Tibial nerve (tissue), 4 donors: ENCODE results near the gene CASP3. TPM values are rescaled to one million over a fixed set of nuclear protein-coding genes. Genes with fewer than 3 reads are reported as not detected.

ENCODE experiments used
- DNase-seq, 2 donors: peaks; one replicate each; pipeline ENCODE4 v3.0.0-alpha.2; 2019; ENCODE audit warnings: low spot score in 2 of 2
- H3K27ac ChIP-seq, 4 donors: fragments of 200-600 bp; sonication (generic) in 3 of 4; one replicate each; pipeline ENCODE4 v1.5.1; 2017 to 2019; ENCODE audit warnings: mild to moderate bottlenecking in 1 of 4
- H3K27me3 ChIP-seq, 2 donors: fragments of 200-600 bp; sonication (generic) in 1 of 2; one replicate each; pipeline versions ENCODE4 v1.5.1 to v1.6.0; 2017 to 2019
- H3K36me3 ChIP-seq, 3 donors: fragments of 200-600 bp; sonication (generic); one replicate each; pipeline ENCODE4 v1.5.1; 2018 to 2019
- H3K4me1 ChIP-seq, 4 donors: fragments of 200-600 bp; sonication (generic) in 3 of 4; one replicate each; pipeline ENCODE4 v1.5.1; 2017 to 2019
- H3K4me3 ChIP-seq, 4 donors: fragments of 200-600 bp; sonication (generic) in 3 of 4; one replicate each; pipeline ENCODE4 v1.5.1; 2017 to 2019; ENCODE audit warnings: mild to moderate bottlenecking in 1 of 4, moderate library complexity in 1 of 4
- H3K9me3 ChIP-seq, 4 donors: fragments of 200-600 bp; sonication (generic) in 3 of 4; one replicate each; pipeline ENCODE4 v1.5.1; 2017 to 2019
- EP300 ChIP-seq, 2 donors: sonication (generic); formaldehyde crosslinking; IDR thresholded peaks; one replicate each; pipeline ENCODE4 v1.6.1; 2017; ENCODE audit warnings: antibody characterized with exemption in 2 of 2, mild to moderate bottlenecking in 1 of 2
- POLR2A ChIP-seq, 2 donors: fragments of 450-650 bp; IDR thresholded peaks; one replicate each; pipeline ENCODE4 v1.6.1; 2017; ENCODE audit warnings: antibody characterized with exemption in 2 of 2, mild to moderate bottlenecking in 2 of 2, moderate library complexity in 2 of 2
- WGBS, 2 donors: methylation state at CpG; one replicate each; pipeline ENCODE4 v1.1.5; 2018; 5-methylcytosine and 5-hydroxymethylcytosine counted together
- total RNA-seq, 4 donors: library from RNA; depleted of rRNA; stranded (reverse); fragments of >200 nt; gene quantifications; one replicate each; pipeline ENCODE4 v1.1.0, GENCODE V29; 2016
- TF ChIP-seq, protein P1 (sequence below), 5 experiments: fragments of 200-600 bp in 3 of 5; fragments of 450-650 bp in 2 of 5; sonication (generic) in 3 of 5; IDR thresholded peaks; one replicate each; pipeline ENCODE4 v1.5.1; 2016 to 2019; ENCODE audit warnings: antibody characterized with exemption in 5 of 5, mild to moderate bottlenecking in 3 of 5, moderate library complexity in 2 of 5

CASP3 gene
- total RNA-seq, 4 donors from 2014 or later: 7.6 to 17.7 (median 9.7) TPM

DNA sequence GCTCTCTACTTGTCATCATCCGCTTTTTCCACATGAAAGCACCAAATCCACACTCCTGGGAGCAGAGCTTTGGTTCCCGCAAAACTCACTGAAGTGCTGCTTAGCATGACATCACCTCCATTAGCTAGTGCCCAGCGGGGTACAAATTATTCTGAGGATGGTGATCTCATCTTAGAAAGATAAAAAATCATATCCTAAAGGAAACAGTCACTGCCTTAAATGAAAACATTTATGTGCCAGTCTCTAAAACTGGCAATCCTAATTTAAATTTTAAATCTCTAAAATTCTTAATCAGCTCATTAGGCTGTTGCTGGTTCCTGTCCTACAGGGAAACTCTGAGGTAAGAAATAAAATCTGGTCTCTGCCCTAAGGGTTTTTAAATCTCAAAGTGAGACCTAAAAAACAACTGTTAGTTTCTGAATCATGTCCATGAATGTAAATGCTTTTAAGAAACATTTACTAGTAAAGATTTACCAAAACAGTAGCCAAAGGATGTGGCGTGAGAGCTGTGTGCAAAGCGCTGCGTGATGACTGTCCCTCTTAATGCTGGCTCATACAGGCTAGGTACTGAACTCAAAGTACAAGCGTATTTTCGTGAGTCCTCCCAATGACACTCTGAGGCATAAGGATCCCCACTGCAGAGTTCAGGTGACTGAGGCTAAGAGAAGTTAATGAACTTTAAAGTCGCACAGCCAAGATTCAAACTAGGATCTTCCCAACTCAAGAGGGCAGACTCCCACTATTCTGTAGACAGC lies 4.5 kb downstream of the CASP3 start:
- Histone ChIP-seq H3K27me3 (no peaks in the 10 kb centered on the region), H3K9me3 (no peaks in the 10 kb centered on the region), H3K4me3 (no peak overlapping the region), H3K27ac (no peak overlapping the region), H3K4me1 (peaks cover 0 to 41% (median 25%) of the 10 kb centered on the region in 4 donors), H3K36me3 (peaks cover 0 to 10% (median 0%) of the 10 kb centered on the region in 3 donors)
- no peak for TF ChIP-seq POLR2A (IDR thresholded peaks at IDR 0.05)
- TF ChIP-seq EP300 (IDR thresholded peaks at IDR 0.05): no peak
- TF ChIP-seq, protein P1, sequence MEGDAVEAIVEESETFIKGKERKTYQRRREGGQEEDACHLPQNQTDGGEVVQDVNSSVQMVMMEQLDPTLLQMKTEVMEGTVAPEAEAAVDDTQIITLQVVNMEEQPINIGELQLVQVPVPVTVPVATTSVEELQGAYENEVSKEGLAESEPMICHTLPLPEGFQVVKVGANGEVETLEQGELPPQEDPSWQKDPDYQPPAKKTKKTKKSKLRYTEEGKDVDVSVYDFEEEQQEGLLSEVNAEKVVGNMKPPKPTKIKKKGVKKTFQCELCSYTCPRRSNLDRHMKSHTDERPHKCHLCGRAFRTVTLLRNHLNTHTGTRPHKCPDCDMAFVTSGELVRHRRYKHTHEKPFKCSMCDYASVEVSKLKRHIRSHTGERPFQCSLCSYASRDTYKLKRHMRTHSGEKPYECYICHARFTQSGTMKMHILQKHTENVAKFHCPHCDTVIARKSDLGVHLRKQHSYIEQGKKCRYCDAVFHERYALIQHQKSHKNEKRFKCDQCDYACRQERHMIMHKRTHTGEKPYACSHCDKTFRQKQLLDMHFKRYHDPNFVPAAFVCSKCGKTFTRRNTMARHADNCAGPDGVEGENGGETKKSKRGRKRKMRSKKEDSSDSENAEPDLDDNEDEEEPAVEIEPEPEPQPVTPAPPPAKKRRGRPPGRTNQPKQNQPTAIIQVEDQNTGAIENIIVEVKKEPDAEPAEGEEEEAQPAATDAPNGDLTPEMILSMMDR (IDR thresholded peaks at IDR 0.05): no peak
- 88 to 94% methylated on average over 9 of the region's 9 CpGs for WGBS, 2 donors
- DNase-seq: no peak

DNA sequence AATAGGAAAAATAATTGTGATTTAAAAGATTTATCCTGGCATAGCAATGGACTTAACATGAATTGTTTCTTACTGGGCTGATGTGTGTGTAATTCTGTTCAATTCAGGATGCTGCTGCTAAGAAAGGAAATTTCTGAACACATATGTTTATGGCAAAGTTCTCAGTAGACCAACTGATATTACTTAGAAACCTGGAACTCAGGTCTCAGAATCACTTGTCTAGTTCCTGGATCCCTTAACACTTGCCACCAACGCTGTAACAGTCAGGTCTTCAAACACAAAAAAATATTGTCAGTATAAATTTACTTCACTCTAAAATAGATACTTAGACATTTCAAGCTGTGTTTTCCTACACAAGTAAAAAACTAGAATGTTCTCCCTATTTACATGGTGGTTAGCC lies 5.5 kb downstream of the CASP3 start:
- H3K27me3 ChIP-seq: no peaks in the 10 kb centered on the region
- peaks cover 0 to 18% (median 0%) of the 10 kb centered on the region in 3 donors for H3K36me3 ChIP-seq
- H3K9me3 ChIP-seq: no peaks in the 10 kb centered on the region
- H3K4me3 ChIP-seq: no peak overlapping the region
- peaks cover 0 to 41% (median 25%) of the 10 kb centered on the region in 4 donors for H3K4me1 ChIP-seq
- H3K27ac ChIP-seq: no peak overlapping the region
- no peak for DNase-seq
- TF ChIP-seq POLR2A (IDR thresholded peaks at IDR 0.05) (no peak), EP300 (IDR thresholded peaks at IDR 0.05) (no peak)
- TF ChIP-seq, protein P1 (IDR thresholded peaks at IDR 0.05): no peak
- WGBS, 2 donors: 87 to 90% methylated on average over 1 of the region's 1 CpG

DNA sequence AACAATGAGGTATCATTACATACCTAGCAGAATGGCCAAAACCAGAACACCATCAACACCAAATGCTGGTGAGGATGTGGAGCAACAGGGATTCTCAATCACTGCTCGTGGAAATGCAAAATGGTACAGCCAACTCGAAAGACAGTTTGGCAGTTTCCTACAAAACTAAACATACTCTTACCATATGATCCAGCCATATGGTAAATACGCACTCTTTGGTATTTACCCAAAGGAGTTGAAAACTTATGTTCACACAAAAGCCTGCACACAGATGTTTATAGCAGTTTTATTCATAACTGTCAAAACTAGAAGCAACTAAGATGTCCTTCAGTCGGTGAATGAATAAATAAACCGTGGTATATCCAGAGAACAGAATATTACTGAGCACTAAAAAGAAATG lies 7.8 kb downstream of the CASP3 start:
- H3K4me3 ChIP-seq: no peak overlapping the region
- H3K36me3 ChIP-seq: peaks cover 0 to 38% (median 11%) of the 10 kb centered on the region in 3 donors
- no peak for DNase-seq
- TF ChIP-seq EP300 (IDR thresholded peaks at IDR 0.05) (no peak), POLR2A (IDR thresholded peaks at IDR 0.05) (no peak)
- TF ChIP-seq, protein P1 (IDR thresholded peaks at IDR 0.05): no peak
- H3K4me1 ChIP-seq: peaks cover 0 to 21% (median 9%) of the 10 kb centered on the region in 4 donors
- no peaks in the 10 kb centered on the region for H3K27me3 ChIP-seq
- 94 to 98% methylated on average over 5 of the region's 5 CpGs for WGBS, 2 donors
- no peaks in the 10 kb centered on the region for H3K9me3 ChIP-seq
- no peak overlapping the region for H3K27ac ChIP-seq

DNA sequence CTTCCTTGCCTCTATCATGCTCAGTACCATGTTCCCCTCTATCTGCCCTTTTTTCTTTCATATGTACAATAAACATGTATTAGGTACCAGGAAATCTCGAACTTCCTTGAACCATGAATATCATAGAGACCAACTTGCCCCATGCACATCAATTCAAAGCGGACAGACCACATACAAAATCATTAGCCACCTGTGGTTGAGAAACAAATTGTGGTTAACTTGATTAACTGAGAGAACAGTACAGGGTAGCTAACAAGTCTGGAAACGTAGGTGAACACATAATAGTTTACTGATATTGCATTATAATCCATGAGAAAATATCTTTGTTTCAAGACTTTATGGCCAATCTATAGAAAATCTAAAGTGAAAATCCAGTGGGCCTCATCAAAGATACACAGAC lies 8.2 kb downstream of the CASP3 start:
- H3K36me3 ChIP-seq: peaks cover 0 to 41% (median 12%) of the 10 kb centered on the region in 3 donors
- TF ChIP-seq, protein P1 (IDR thresholded peaks at IDR 0.05): no peak
- TF ChIP-seq EP300 (IDR thresholded peaks at IDR 0.05) (no peak), POLR2A (IDR thresholded peaks at IDR 0.05) (no peak)
- no peaks in the 10 kb centered on the region for H3K27me3 ChIP-seq
- no peak overlapping the region for H3K27ac ChIP-seq
- no peak for DNase-seq
- WGBS, 2 donors: 86 to 90% methylated on average over 3 of the region's 3 CpGs
- peaks cover 0 to 17% (median 7%) of the 10 kb centered on the region in 4 donors for H3K4me1 ChIP-seq
- H3K4me3 ChIP-seq: no peak overlapping the region
- no peaks in the 10 kb centered on the region for H3K9me3 ChIP-seq

DNA sequence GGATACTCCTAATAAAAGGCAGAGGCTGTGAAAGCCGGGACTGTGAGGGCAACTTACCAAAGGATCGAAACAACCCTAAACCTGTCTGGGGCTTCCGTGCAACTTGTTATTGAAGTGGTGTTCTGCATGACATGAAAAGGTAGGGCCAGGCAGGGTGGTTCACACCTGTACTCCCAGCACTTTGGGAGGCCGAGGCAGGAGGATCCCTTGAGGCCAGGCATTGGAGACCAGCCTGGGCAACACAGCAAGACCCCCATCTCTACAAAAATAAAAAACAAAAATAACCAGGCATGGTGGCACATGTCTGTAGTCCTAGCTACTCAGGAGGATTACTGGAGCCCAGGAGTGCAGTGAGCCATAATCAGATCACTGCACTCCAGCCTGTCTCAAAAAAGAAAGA lies 12.3 kb downstream of the CASP3 start:
- Histone ChIP-seq H3K27ac (no peak overlapping the region), H3K4me1 (peaks cover 0 to 4% (median 0%) of the 10 kb centered on the region in 4 donors), H3K4me3 (no peak overlapping the region), H3K36me3 (peaks cover 0 to 64% (median 12%) of the 10 kb centered on the region in 3 donors), H3K9me3 (no peaks in the 10 kb centered on the region), H3K27me3 (no peaks in the 10 kb centered on the region)
- no peak for TF ChIP-seq POLR2A (IDR thresholded peaks at IDR 0.05)
- no peak for TF ChIP-seq EP300 (IDR thresholded peaks at IDR 0.05)
- TF ChIP-seq, protein P1 (IDR thresholded peaks at IDR 0.05): no peak
- no peak for DNase-seq
- 83 to 88% methylated on average over 4 of the region's 4 CpGs for WGBS, 2 donors
